SK-N-SH (cell line): ENCODE measurements around the gene PVRIG. TPM values are rescaled to one million over a fixed set of nuclear protein-coding genes. Genes with fewer than 3 reads are reported as not detected.

Experiments
- CTCF ChIA-PET: fragments of 300-600, 350-600 bp; formaldehyde crosslinking; extraction: SDS; loops from one replicate; lab custom pipeline; 2021; lab: Yijun Ruan, JAX
- POLR2A ChIA-PET: fragments of 350-600 bp; sonication (Branson Sonifier 250); formaldehyde crosslinking; extraction: SDS; loops from one replicate; lab custom pipeline; 2020; ENCODE audit warnings: antibody characterized with exemption, inconsistent platforms; lab: Yijun Ruan, JAX
- DNase-seq: peaks from one replicate; pipeline ENCODE4 v3.0.0; 2012
- H2AFZ ChIP-seq: fragments of 200-600 bp; sonication (generic); 2 replicates; pipeline ENCODE4 v1.8.1; 2016; ENCODE audit warnings: antibody characterized with exemption, mild to moderate bottlenecking, low read depth
- H3F3A ChIP-seq: fragments of 200-600 bp; sonication (generic); replicated peaks from 2 replicates; pipeline ENCODE3; 2016; ENCODE audit warnings: antibody characterized with exemption, mild to moderate bottlenecking; ENCODE audit not compliant: insufficient read depth
- H3K27ac ChIP-seq, 2 experiments: fragments of 200-500 bp in 1 of 2; fragments of 200-600 bp in 1 of 2; sonication (Bioruptor generic) in 1 of 2; sonication (generic), shearing (Covaris generic) in 1 of 2; 2 replicates each; pipeline versions ENCODE4 v1.5.1 to v1.6.1; 2014 to 2016; ENCODE audit warnings: low read depth in 2 of 2, inconsistent platforms in 1 of 2, low read length in 1 of 2, mild to moderate bottlenecking in 1 of 2, mixed read lengths in 1 of 2
- H3K27me3 ChIP-seq: fragments of 200-600 bp; sonication (generic), shearing (Covaris generic); 2 replicates; pipeline ENCODE4 v1.6.1; 2016; ENCODE audit warnings: mixed run types; ENCODE audit not compliant: insufficient read depth
- H3K36me3 ChIP-seq, 2 experiments: fragments of 200-500 bp in 1 of 2; fragments of 200-600 bp in 1 of 2; sonication (Bioruptor generic) in 1 of 2; sonication (generic) in 1 of 2; replicated peaks in 1 of 2; 2 replicates each; pipeline versions ENCODE3 to v1.5.1; 2014 to 2016; ENCODE audit warnings: low read length in 1 of 2, mild to moderate bottlenecking in 1 of 2; ENCODE audit not compliant: insufficient read depth in 2 of 2, control insufficient read depth in 1 of 2
- H3K4me1 ChIP-seq, 2 experiments: fragments of 200-500 bp in 1 of 2; fragments of 200-600 bp in 1 of 2; sonication (Bioruptor generic) in 1 of 2; sonication (generic), shearing (Covaris generic) in 1 of 2; 2 replicates each; pipeline versions ENCODE4 v1.5.1 to v1.6.1; 2014 to 2016; ENCODE audit warnings: low read depth in 1 of 2, low read length in 1 of 2, mixed run types in 1 of 2; ENCODE audit not compliant: insufficient read depth in 2 of 2, control insufficient read depth in 1 of 2
- H3K4me2 ChIP-seq: fragments of 200-600 bp; sonication (generic), shearing (Covaris generic); 2 replicates; pipeline ENCODE4 v1.6.1; 2017; ENCODE audit warnings: mixed run types
- H3K4me3 ChIP-seq, 2 experiments: fragments of 200-500 bp in 1 of 2; fragments of 200-600 bp in 1 of 2; sonication (Bioruptor generic) in 1 of 2; sonication (generic), shearing (Covaris generic) in 1 of 2; 2 replicates each; pipeline versions ENCODE4 v1.5.1 to v1.8.1; 2014 to 2016; ENCODE audit warnings: low read depth in 2 of 2, inconsistent platforms in 1 of 2, low read length in 1 of 2, mild to moderate bottlenecking in 1 of 2, mixed read lengths in 1 of 2, moderate library complexity in 1 of 2
- H3K79me2 ChIP-seq: fragments of 200-600 bp; sonication (generic); 2 replicates; pipeline ENCODE4 v1.8.1; 2017; ENCODE audit warnings: mild to moderate bottlenecking; ENCODE audit not compliant: insufficient read depth
- H3K9ac ChIP-seq: fragments of 200-600 bp; sonication (generic); 2 replicates; pipeline ENCODE4 v1.6.1; 2017; ENCODE audit warnings: mixed run types
- H3K9me2 ChIP-seq: fragments of 200-600 bp; sonication (generic); 2 replicates; pipeline ENCODE4 v1.6.1; 2017; ENCODE audit warnings: mixed run types
- H3K9me3 ChIP-seq: fragments of 200-600 bp; sonication (generic); 2 replicates; pipeline ENCODE4 v1.6.1; 2017; ENCODE audit warnings: mixed run types, mild to moderate bottlenecking, moderate library complexity
- H4K20me1 ChIP-seq: fragments of 200-600 bp; sonication (generic); 2 replicates; pipeline ENCODE4 v1.6.1; 2017; ENCODE audit warnings: mild to moderate bottlenecking, mixed run types; ENCODE audit not compliant: insufficient read depth
- CHD2 ChIP-seq: fragments of 150-350 bp; IDR thresholded peaks from 2 replicates; pipeline ENCODE4 v1.6.1; 2018; ENCODE audit warnings: low read length; ENCODE audit not compliant: partially characterized antibody
- EP300 ChIP-seq, 2 experiments: IDR thresholded peaks; 2 replicates each; pipeline versions ENCODE4 v1.4.0 to v1.6.1; 2012; ENCODE audit warnings: borderline replicate concordance in 1 of 2, low read depth in 1 of 2, low read length in 1 of 2
- EZH2phosphoT487 ChIP-seq: fragments of 200-600 bp; sonication (generic); IDR thresholded peaks from 2 replicates; pipeline ENCODE4 v1.6.1; 2017; ENCODE audit warnings: low read depth, mixed run types, mild to moderate bottlenecking, antibody characterized with exemption, moderate library complexity, borderline replicate concordance
- FOSL2 ChIP-seq: IDR thresholded peaks from 2 replicates; pipeline ENCODE4 v1.4.0; 2012; ENCODE audit warnings: low read depth, mild to moderate bottlenecking, moderate library complexity, borderline replicate concordance
- FOXJ3 ChIP-seq: sonication (generic); formaldehyde crosslinking; IDR thresholded peaks from 2 replicates; pipeline ENCODE4 v1.5.1; 2020; ENCODE audit warnings: mild to moderate bottlenecking, missing genetic modification reagents
- FOXM1 ChIP-seq: IDR thresholded peaks from 2 replicates; pipeline ENCODE4 v1.4.0; 2012; ENCODE audit warnings: low read depth, mild to moderate bottlenecking
- GATA2 ChIP-seq: sonication (generic); formaldehyde crosslinking; IDR thresholded peaks from 2 replicates; pipeline ENCODE4 v1.5.0; 2020; ENCODE audit warnings: mild to moderate bottlenecking, missing genetic modification reagents
- MEF2A ChIP-seq: IDR thresholded peaks from 2 replicates; pipeline ENCODE4 v1.4.0; 2012; ENCODE audit warnings: low read depth, borderline replicate concordance
- RAD21 ChIP-seq: IDR thresholded peaks from 2 replicates; pipeline ENCODE4 v1.6.1; 2012; ENCODE audit warnings: mild to moderate bottlenecking, low read length
- RCOR1 ChIP-seq: fragments of 150-350 bp; IDR thresholded peaks from 2 replicates; pipeline ENCODE4 v1.6.1; 2017; ENCODE audit warnings: antibody characterized with exemption, low read length
- TAF1 ChIP-seq: IDR thresholded peaks from 2 replicates; pipeline ENCODE4 v1.6.1; 2012; ENCODE audit warnings: low read depth, mild to moderate bottlenecking, low read length, moderate library complexity, borderline replicate concordance
- TCF12 ChIP-seq: IDR thresholded peaks from 2 replicates; pipeline ENCODE4 v1.4.0; 2012
- WGBS: methylation state at CpG from one replicate; pipeline ENCODE4 v1.1.6; 2017; ENCODE audit warnings: low lambda C conversion rate; 5-methylcytosine and 5-hydroxymethylcytosine counted together
- polyA plus RNA-seq, 3 experiments: library from polyadenylated mRNA; depleted of rRNA; stranded (reverse); fragments of >200 nt; gene quantifications; 2 replicates each; pipeline ENCODE4 v1.2.3, GENCODE V29; 2012
- TF ChIP-seq, protein P1 (sequence below): IDR thresholded peaks from 2 replicates; pipeline ENCODE4 v1.4.0; 2012; ENCODE audit warnings: low read depth
- TF ChIP-seq, protein P2 (sequence below): fragments of 200-600 bp; sonication (generic); IDR thresholded peaks from 2 replicates; pipeline ENCODE4 v1.6.1; 2017; ENCODE audit warnings: antibody characterized with exemption, mild to moderate bottlenecking, moderate library complexity
- TF ChIP-seq, protein P3 (sequence below): IDR thresholded peaks from 2 replicates; pipeline ENCODE4 v1.4.0; 2012; ENCODE audit warnings: low read depth, borderline replicate concordance
- TF ChIP-seq, protein P4 (sequence below): IDR thresholded peaks from 2 replicates; pipeline ENCODE4 v1.4.0; 2012; ENCODE audit warnings: low read depth, borderline replicate concordance
- TF ChIP-seq, protein P5 (sequence below): IDR thresholded peaks from 2 replicates; pipeline ENCODE4; 2012

PVRIG gene
- polyA plus RNA-seq, 1 of the 3 experiments (the other 2 are of a cell fraction), result not detected

DNA sequence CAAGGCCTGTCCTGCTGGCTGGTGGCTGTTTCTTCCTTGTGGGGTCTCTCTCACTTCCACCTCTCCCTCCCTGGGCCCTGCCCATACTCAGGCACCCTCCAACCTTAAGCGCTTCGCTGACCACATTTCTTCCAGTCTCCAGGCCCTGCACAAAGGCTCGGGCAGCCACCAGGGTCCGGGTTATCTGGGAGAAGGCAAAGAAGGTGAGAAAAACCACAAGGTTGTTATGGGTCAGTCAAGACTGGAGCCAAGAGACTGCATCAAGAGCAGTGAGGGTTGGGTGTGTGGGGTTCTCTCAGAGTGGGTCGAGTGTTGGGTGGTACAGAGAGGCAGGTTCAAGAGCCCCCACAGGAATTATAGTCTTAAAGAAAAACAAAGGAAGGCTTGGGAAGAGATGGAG is 45.2 kb upstream of the PVRIG start:
- no peak overlapping the region for H3K4me2 ChIP-seq
- DNase-seq, result no peak
- no peaks in the 10 kb centered on the region for H4K20me1 ChIP-seq
- H3K79me2 ChIP-seq, result peaks cover 15% of the 10 kb centered on the region
- peaks cover 0 to 16% of the 10 kb centered on the region in 2 experiments; a peak in 1 of 4 replicates for H3K4me1 ChIP-seq
- TF ChIP-seq, protein P1, sequence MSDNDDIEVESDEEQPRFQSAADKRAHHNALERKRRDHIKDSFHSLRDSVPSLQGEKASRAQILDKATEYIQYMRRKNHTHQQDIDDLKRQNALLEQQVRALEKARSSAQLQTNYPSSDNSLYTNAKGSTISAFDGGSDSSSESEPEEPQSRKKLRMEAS, result no peak
- TF ChIP-seq, protein P2, sequence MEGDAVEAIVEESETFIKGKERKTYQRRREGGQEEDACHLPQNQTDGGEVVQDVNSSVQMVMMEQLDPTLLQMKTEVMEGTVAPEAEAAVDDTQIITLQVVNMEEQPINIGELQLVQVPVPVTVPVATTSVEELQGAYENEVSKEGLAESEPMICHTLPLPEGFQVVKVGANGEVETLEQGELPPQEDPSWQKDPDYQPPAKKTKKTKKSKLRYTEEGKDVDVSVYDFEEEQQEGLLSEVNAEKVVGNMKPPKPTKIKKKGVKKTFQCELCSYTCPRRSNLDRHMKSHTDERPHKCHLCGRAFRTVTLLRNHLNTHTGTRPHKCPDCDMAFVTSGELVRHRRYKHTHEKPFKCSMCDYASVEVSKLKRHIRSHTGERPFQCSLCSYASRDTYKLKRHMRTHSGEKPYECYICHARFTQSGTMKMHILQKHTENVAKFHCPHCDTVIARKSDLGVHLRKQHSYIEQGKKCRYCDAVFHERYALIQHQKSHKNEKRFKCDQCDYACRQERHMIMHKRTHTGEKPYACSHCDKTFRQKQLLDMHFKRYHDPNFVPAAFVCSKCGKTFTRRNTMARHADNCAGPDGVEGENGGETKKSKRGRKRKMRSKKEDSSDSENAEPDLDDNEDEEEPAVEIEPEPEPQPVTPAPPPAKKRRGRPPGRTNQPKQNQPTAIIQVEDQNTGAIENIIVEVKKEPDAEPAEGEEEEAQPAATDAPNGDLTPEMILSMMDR, result no peak
- TF ChIP-seq, protein P3, sequence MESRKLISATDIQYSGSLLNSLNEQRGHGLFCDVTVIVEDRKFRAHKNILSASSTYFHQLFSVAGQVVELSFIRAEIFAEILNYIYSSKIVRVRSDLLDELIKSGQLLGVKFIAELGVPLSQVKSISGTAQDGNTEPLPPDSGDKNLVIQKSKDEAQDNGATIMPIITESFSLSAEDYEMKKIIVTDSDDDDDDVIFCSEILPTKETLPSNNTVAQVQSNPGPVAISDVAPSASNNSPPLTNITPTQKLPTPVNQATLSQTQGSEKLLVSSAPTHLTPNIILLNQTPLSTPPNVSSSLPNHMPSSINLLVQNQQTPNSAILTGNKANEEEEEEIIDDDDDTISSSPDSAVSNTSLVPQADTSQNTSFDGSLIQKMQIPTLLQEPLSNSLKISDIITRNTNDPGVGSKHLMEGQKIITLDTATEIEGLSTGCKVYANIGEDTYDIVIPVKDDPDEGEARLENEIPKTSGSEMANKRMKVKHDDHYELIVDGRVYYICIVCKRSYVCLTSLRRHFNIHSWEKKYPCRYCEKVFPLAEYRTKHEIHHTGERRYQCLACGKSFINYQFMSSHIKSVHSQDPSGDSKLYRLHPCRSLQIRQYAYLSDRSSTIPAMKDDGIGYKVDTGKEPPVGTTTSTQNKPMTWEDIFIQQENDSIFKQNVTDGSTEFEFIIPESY, result no peak
- no peak for TF ChIP-seq RAD21
- no peak for TF ChIP-seq RCOR1
- TF ChIP-seq, protein P4, sequence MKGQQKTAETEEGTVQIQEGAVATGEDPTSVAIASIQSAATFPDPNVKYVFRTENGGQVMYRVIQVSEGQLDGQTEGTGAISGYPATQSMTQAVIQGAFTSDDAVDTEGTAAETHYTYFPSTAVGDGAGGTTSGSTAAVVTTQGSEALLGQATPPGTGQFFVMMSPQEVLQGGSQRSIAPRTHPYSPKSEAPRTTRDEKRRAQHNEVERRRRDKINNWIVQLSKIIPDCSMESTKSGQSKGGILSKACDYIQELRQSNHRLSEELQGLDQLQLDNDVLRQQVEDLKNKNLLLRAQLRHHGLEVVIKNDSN, result no peak
- TF ChIP-seq MEF2A, result no peak
- no peak for TF ChIP-seq CHD2
- TF ChIP-seq EZH2phosphoT487, result no peak
- no peak for TF ChIP-seq FOXM1
- no peak for TF ChIP-seq FOSL2
- TF ChIP-seq GATA2 (CRISPR knock-in tag), result no peak
- TF ChIP-seq EP300 (IDR thresholded peaks at IDR 0.05; ENCODE audit: borderline replicate concordance in 1 of 2, low read depth in 1 of 2, low read length in 1 of 2), result no peak
- no peak for TF ChIP-seq TCF12
- TF ChIP-seq FOXJ3 (CRISPR knock-in tag), result no peak
- no peak for TF ChIP-seq TAF1
- TF ChIP-seq, protein P5, sequence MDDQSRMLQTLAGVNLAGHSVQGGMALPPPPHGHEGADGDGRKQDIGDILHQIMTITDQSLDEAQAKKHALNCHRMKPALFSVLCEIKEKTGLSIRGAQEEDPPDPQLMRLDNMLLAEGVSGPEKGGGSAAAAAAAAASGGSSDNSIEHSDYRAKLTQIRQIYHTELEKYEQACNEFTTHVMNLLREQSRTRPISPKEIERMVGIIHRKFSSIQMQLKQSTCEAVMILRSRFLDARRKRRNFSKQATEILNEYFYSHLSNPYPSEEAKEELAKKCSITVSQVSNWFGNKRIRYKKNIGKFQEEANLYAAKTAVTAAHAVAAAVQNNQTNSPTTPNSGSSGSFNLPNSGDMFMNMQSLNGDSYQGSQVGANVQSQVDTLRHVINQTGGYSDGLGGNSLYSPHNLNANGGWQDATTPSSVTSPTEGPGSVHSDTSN, result no peak
- H2AFZ ChIP-seq, result no peak overlapping the region
- ChIA-PET POLR2A (no interaction called here), CTCF (interaction anchor here (1.0 to 7.7 kb wide), 2 partner anchors 42 to 168 kb away, joined by 3 to 54 read pairs; no protein-coding TSS in a partner anchor)
- no peak overlapping the region for H3K9ac ChIP-seq
- no peaks in the 10 kb centered on the region for H3K9me3 ChIP-seq
- peaks cover 6 to 21% of the 10 kb centered on the region in 2 experiments for H3K36me3 ChIP-seq
- WGBS, result 91% methylated on average over 5 of the region's 5 CpGs
- H3K27me3 ChIP-seq, result no peaks in the 10 kb centered on the region
- peaks cover 7% of the 10 kb centered on the region for H3F3A ChIP-seq
- no peak overlapping the region for H3K4me3 ChIP-seq
- no peak overlapping the region for H3K27ac ChIP-seq
- no peaks in the 10 kb centered on the region for H3K9me2 ChIP-seq
